ENCODE results near the gene CLPSL1. TPM values are rescaled to one million over a fixed set of nuclear protein-coding genes. Genes with fewer than 3 reads are reported as not detected.
A peak's percentile ranks its signal among the peaks of the same experiment; 100 is the strongest.

Gene CLPSL1
- polyA plus RNA-seq, 1 donor: not detected

DNA sequence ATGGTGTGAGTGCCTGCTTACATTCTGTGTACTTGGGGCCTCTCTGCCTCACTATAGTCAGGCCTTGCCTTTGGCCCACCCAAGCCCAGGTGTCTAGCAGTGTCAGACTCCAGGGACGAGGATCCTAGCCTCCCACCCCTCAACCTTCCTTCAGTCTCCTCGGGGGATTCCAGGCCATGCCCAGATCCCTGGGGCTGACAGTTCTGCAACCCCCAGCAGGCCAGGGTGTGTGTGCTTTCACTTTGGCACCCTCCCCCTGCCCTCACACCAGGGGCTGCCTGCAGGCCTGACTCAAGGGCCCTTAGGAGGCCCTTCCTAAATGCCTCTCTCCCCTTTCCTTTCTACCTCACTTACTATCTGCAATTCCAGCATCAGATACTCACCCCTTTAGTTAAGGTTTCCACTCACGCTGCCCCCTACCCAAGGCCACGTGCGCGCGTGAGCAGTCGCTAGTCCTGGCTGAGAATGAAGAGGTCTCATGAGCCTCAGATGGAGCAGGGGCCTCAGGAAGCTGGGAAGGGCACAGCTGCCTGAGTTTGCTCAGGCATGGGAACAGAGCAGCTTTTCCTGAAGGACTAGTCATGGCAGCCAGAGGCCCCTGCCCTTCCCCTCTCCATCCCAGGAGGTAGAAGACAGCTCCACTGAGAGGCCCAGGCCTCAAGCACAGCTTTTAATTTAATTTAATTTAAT is 17.2 kb downstream of the CLPSL1 start:
- DNase-seq: no peak

DNA sequence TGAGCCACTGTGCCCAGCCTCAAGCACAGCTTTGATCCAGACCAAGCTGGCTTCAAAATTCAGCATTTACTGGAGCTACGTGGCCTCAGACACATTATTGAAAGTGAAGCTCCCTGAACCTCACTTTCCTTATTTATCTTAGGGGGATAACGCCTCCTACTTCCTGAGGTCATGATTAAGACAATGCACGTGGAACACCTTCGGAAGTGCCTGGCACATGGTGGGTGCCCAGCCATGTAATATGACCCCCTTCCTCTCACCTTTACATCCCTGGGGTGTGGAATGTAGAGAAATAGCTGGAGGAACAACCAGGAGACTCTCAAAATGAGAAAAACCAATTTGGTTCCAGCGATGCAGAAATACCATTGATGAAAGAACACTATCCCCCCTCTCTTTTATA is 17.9 kb downstream of the CLPSL1 start:
- no peak for DNase-seq

DNA sequence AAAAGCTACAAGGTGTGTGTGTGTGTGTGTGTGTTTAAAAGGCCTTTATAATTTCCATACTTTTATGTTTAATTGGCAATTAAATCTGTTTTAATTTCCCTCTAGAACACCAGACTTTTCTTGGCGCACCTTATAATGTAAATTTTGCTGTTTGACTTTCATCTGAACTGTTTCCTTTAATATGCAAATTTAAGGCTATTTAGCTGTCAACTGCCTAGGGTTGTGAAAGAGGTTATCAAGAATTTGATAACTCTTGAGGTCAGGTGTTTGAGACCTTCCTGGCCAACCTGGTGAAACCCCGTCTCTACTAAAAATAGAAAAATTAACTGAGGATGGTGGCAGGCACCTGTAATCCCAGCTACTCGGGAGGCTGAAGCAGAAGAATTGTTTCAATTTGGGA is 20.3 kb downstream of the CLPSL1 start:
- DNase-seq: no peak

DNA sequence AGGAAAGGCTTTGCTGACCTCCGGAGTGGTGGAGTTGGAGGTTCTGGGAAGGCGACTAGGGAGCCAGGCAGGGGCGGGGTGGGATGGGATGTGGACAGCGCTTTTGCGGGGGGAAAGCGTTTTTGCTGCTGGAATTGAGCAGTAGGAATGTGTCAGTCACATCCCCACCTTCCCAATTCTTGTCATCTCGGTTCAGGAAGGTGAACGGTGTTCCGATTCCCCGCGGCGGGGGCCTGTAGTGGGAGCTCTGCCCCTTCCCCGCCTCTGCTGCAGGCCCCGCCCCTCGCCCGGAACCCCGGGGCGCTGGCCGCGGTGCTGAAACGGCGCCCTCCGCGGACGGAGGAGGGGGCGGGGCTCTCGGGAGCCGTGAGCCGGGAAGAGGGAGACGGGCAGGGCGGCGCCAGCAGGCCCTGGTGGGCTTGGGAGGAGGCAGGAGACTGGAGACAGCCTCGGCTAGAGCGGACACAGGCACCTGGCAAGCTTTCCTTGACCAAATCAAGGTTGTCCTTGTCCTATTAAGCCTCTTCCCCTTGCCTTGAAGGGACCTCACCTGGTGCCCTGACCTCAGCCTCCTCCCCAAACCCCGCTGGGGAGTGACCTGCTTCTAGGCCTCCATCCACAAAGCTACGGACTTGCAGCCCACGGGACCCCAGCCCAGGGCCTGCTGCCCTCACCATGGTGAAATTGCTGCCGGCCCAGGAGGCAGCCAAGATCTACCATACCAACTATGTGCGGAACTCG is 24.3 kb downstream of the CLPSL1 start, which contains the start of gene LHFPL5:
TSS of gene LHFPL5 (plus strand) at position 357 of the 741 bp plus-strand sequence. CDS start at position 676, 319 bp downstream.
- peak; percentile 58 for DNase-seq

DNA sequence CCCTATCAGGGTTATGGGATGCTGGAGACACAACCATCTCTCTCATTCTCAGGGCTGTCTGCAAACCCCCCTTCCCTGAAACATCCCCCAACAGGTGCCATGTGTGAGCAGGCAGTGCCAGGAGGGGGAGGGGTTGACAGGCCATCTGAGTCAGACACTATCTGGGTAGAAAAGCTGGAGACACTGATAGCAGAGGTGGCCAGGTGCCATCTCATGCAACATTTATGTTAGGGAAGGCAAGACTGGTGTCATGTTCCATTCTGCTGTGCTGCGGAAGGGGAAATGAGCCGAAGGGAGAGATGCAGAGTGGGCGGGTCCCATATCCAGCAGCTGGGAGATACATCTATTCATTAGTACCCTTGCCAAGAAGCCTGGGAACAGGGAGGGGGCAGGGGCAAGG is 27.9 kb downstream of the CLPSL1 start:
- no peak for DNase-seq

DNA sequence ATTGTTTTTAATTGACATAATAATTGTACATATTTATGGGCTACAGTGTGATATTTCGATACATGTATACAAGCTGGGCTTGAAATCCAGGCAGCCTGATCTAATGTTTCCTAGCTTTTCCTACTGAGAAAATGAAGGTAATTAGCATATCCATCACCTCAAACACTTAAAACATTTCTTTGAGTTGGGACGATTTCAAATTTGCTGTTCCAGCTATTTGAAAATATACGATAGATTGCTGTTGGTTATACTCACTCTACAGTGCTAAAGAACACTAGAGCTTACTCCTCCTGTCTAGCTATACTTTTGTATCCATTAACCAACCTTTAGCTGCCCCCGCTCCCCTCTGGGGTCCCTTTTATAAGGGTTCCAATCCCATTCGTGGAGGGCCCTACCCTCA is 29.0 kb downstream of the CLPSL1 start:
- DNase-seq: no peak

DNA sequence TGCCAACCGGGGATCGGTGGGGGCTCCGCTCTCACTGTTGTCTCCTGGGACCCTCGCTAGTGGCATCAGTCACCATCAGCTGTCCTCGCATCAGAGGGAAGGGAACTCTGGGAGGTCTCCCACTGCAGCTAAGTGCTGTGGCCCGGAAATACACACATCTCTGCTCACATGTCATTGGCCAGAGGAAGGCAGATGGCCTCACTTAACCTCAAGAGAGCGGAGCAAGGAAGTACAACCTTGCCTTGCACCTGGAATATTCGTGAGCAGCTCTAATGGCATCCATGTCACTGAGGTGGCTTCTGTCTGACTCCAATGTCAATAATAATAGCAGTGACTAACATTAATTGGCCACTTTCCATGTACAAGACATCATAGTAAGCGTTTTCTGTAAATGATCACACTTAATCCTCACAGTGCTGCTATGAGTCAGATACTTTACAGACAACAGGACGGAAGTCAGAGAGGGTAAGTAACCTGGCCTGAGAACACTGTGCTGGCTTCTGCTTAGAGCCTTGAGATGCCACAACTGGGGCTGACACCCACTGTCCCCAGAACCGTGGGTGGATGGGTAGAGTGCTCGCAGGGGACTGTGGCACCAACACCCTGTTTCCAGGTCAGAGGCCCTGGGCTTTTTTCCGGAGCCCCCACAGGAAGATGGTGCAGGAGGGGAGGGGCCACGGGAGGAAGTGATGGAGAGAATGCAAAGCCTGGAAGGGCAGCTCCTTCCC is 30.3 kb downstream of the CLPSL1 start:
- no peak for DNase-seq

DNA sequence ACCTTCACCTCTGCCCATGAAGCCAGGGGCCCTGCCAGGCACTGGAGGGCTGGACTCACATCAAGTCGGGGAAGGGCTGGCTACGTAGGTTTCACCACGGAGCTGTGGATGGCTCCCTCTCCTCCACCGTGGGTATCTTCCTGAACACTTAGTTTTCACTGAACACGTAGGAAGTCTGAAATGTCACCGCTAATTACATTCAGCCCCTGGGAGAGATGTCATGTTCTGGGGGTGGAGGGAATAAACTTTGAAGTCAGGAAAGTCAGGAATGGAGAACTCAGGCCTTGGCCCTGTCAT is 30.8 kb downstream of the CLPSL1 start:
- no peak for DNase-seq

DNA sequence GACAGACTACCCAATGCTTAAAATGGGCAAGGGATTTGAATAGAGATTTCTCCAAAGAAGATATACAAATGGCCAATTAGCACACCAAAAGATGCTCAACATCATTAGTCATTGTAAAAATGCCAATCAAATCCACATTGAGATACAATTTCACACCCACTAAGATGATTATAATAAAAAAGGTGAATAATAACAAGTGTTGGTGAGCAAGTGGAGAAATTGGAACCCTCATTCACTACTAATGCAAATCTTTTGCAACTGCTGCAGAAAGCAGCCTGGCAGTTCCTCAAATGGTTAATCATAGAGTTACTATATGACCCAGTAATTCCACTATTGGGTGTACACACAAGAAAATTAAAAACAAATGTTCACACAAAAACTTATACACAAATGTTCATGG is 36.7 kb downstream of the CLPSL1 start:
- no peak for DNase-seq

DNA sequence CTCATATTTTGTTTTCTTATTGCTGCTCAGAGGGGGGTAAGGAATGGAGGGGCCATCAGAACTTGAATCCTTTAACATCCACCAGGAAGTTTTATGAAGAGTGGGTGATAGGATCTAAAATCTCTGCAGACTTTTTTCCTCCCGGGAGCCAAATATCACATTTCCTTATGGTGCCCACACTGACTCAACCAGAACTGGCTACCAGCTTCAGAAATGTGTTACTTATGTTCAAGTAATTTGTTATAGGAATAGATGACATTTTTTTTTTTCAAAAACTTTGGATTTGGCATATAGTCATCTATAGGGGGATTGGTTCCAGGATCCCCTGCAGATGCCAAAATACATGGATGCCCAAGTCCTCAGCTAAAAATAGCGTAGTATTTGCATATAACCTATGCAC is 42.8 kb downstream of the CLPSL1 start:
- no peak for DNase-seq

DNA sequence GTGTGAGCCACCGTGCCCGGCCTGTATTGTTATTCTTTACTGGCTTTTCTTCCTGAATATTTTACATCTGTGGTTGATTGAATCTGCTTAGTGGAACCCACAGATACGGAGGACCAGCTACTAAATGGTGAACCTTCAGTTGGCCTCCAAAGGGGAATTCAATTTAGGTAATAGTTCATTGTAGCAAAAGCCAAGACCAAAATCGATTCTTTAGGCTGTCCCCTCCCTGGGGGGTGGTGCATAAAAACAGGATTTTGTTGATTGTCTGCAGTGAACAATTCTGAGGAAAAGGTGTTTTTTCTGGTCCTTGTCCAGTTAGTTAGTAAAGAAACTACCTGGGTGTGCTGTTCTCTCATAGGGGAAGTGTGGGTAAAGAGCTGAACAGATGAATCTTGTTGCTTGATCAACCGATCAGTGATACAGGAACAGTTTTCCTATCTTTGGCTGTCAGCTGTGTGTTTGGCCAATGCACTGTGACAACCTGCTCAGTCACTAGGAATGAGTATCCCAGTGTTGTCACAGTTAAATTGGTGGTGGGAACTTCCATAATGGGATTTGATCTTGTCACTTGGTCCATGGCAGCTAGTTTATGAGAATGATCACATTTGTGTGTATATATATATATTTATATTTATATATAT is 43.9 kb downstream of the CLPSL1 start:
- DNase-seq: no peak

DNA sequence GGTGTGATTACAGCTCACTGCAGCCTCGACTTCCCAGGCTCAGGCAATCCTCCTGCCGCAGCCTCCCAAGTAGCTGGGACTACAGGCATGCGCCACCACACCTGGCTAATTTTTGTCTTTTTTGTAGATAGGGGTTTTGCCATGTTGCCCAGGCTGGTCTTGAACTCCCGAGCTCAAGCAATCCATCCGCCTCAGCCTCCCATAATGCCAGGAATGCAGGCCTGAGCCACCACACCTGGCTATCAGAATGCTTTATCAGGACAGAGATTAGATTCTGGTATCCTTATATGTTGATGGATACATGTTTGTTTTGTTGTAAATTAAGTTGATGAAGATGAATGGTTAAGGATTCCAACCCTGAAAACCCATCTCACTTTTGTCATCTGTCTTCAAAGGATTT is 48.5 kb downstream of the CLPSL1 start:
- DNase-seq: no peak

DNA sequence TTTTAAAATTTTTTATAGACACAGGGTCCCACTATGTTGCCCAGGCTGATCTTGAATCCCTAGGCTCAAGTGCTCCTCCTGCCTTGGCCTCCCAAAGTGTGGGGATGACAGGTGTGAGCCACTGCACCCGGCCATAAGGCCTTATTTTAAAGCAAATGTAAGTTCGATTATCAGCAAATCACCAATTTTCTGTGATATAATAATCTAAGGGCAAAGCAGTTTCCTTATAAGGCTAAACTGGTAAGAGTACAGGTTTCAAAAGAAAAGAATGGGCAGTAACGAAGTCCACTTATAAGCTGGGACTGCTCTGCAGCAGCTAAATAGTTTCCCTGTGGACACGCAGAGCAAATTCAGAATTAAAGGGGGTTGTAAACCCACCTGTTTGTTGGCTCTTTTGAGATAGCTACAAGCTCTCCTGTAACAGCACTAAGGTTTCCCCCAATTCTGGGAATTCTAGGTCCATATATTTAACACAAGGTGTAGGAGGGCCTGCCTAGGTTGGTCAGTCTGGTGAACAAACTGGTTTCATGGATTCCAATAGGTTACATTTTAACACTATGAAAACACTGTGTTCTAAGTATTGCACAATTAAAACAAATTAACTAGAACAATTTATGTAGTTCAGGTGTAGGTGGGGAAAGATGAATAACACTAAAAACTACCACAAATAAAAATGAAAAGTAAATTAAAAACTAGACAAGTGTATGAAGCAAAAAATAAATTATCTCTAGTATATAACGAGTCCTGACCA is 50.6 kb downstream of the CLPSL1 start:
- no peak for DNase-seq

DNA sequence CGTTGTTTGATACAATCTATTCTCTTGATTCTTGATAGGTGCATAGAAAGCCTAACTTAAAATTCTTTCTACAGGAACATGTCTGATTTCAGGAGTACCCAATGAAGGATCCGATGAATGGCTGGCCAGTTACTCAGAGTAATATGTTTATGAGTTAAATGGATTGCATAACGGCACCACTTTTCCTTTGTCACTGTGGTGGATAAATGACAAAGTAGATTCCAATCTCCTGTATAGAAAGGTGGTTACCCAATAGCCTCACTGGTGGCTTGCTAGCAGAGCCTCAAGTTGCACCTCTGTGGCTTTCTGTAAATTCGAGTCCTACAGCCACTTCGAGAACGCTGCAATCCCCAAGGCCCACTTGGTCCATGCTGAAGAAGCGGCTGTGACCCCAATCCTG is 52.7 kb downstream of the CLPSL1 start:
- no peak for DNase-seq

Other genes with a start within 250 kb of the CLPSL1 start
- gene FKBP5, start 92.1 kb upstream of the CLPSL1 start, polyA plus RNA-seq (ENCODE audit: insufficient read length): 14.5 TPM
- gene ARMC12, start 44.0 kb upstream of the CLPSL1 start, polyA plus RNA-seq (ENCODE audit: insufficient read length): 0.67 TPM
- gene CLPSL2, start 4.4 kb upstream of the CLPSL1 start, polyA plus RNA-seq (ENCODE audit: insufficient read length): not detected
- gene CLPS, start 16.3 kb downstream of the CLPSL1 start, polyA plus RNA-seq (ENCODE audit: insufficient read length): not detected
- not detected for gene LHFPL5, start 24.3 kb downstream of the CLPSL1 start, polyA plus RNA-seq (ENCODE audit: insufficient read length)
- gene SRPK1, start 140.1 kb downstream of the CLPSL1 start, polyA plus RNA-seq (ENCODE audit: insufficient read length): 16.0 TPM
- 0.17 TPM for gene SLC26A8, start 243.6 kb downstream of the CLPSL1 start, polyA plus RNA-seq (ENCODE audit: insufficient read length)
- 30.2 TPM for gene MAPK14, start 246.8 kb downstream of the CLPSL1 start, polyA plus RNA-seq (ENCODE audit: insufficient read length)

Data from hindlimb muscle (tissue), 1 donor.